ENCODE measurements around the gene ASMT.
"Not testable (repeated sequence)": the region's sequence is repeated elsewhere in the genome, so short reads cannot be mapped to it uniquely, and the experiment has no call there.

DNA sequence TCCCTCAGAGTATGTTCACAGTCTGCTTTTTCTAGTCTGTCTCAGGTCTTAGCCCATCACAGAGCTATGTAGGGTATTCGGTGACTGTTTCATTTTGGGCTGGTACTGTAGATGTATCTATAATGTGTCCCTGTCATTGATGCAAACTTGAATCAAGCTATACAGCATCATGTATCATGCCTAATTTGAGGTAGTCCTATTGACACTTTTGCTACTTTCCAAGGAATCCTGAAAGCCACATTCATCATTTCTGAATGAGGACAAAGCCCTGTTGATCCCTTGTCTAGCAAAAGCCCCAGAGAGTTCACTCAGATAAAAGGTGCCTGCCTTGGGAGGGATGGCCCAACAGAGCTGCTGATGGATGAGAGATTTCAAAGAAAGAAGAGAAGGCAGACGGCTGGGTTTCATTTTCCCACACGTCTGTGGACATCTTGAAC, 70.6 kb downstream of the ASMT start:
- not testable (repeated sequence) for TF ChIP-seq POLR2A (IDR thresholded peaks at IDR 0.05; ENCODE audit: low read depth, low read length); POLR2AphosphoS5 (IDR thresholded peaks at IDR 0.05; ENCODE audit: low read depth, low read length); TAF1 (IDR thresholded peaks at IDR 0.05; ENCODE audit: low read depth, low read length); PAX5 (IDR thresholded peaks at IDR 0.05; ENCODE audit: insufficient read depth, low read length, severe bottlenecking)

Data from GM12891 (cell line).